Choroid plexus epithelial cell (primary cell): ENCODE measurements around the gene TFR2.

Experiments
- DNase-seq: peaks from one replicate; pipeline ENCODE4 v3.0.0-alpha.2; 2010; ENCODE audit warnings: low read depth
- H3K4me3 ChIP-seq: 2 replicates; pipeline ENCODE4 v1.5.1; 2011; ENCODE audit warnings: low read depth, mild to moderate bottlenecking, control low read depth, low read length, moderate library complexity
- TF ChIP-seq, protein P1 (sequence below): conservative IDR thresholded peaks from 2 replicates; pipeline ENCODE4 v1.5.1; 2011; ENCODE audit warnings: low read depth, mild to moderate bottlenecking, control low read depth, inconsistent platforms, low read length, moderate library complexity

Gene TFR2

DNA sequence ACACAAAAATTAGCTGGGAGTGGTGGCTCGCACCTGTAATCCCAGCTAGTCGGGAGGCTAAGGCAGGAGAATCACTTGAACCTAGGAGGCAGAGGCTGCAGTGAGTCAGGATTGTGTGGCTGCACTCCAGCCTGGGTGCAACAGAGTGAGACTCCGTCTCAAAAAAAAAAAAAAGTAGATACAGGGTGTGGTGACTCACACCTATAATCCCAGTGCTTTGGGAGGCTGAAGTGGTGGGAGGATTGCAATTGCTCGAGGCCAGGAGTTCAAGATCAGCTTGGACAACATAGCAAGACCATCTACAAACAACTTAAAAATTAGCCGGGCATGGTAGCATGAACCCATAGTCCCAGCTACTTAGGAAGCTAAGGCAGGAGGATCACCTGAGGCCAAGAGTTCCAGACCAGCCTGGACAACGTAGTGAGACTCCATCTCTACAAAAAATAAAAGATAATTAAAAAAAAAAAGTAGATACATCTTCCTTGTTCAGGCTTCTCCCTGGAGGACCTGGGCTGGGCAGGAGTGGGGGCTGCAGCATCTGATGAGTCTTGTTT, 27.0 kb downstream of the TFR2 start:
- TF ChIP-seq, protein P1, sequence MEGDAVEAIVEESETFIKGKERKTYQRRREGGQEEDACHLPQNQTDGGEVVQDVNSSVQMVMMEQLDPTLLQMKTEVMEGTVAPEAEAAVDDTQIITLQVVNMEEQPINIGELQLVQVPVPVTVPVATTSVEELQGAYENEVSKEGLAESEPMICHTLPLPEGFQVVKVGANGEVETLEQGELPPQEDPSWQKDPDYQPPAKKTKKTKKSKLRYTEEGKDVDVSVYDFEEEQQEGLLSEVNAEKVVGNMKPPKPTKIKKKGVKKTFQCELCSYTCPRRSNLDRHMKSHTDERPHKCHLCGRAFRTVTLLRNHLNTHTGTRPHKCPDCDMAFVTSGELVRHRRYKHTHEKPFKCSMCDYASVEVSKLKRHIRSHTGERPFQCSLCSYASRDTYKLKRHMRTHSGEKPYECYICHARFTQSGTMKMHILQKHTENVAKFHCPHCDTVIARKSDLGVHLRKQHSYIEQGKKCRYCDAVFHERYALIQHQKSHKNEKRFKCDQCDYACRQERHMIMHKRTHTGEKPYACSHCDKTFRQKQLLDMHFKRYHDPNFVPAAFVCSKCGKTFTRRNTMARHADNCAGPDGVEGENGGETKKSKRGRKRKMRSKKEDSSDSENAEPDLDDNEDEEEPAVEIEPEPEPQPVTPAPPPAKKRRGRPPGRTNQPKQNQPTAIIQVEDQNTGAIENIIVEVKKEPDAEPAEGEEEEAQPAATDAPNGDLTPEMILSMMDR: no peak
- no peak for DNase-seq
- no peak overlapping the region for H3K4me3 ChIP-seq

DNA sequence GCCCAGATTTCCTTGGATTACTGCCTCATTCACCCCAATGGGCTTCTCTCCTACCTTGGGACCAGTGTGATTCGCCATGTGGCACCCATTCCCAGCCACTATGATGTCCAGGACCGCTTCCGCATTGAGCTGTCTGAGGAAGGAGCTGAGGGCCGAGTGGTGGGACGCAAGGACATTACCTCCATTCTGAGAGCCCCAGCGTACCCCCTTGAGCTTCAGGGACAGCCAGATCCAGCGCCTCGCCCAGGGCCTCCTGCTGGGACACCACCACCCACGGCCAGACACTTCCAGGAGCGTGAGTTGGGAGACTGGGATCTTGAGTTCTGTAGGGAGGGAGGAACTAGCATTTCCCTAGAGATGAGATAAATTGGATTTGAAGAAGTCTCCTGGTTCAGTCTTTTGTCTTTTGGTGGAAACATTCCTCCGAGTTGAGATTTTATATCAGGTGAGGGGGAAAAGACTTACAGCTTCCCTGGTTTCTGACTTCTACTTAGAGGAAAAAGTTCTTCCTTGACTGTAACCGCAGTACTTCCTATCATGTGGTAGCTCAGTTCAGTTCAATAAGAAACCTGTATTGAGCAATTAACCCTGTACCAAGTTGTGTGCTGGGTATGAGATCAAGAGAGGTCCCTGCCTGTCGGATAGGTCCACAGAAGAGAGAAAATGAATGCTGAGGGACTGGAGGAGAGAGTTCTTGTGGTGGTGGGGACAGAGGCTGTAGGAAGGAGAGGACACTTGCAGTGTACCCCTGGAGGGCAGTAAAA, 27.8 kb downstream of the TFR2 start:
- TF ChIP-seq, protein P1: no peak
- H3K4me3 ChIP-seq: peak overlapping the region; percentile 82
- DNase-seq: no peak

DNA sequence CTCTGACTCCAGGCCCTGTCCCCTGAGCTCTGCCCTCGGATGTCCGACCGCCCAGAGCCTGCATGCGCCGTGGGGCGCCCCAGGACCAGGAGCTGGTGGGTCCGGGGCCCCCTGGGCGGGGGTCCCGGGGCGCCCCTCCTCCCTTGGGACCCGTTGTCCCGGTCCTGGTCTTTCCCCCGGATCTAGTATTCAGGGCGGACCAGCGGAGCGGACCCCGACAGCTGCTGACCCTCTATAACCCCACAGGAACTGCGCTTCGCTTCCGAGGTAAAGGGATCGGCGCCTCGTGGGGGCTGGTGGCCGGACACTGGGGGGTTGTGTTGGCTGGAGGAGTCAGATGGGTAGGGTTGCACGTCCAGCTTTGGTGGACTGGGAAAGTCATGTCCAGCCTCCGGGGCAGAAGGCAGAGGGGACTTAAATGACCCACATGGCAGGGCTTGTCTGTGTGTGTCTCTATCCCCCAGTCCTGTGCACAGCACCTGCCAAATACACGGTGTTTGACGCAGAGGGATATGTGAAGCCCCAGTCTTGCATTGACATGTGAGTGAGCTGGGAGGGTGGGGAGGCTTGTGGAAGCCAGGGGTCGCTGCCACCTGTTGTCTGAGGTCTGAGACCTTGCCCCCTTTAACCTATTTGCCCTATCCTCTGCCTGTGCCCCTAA, 28.5 kb downstream of the TFR2 start:
- TF ChIP-seq, protein P1: peak; percentile 8
- no peak for DNase-seq
- H3K4me3 ChIP-seq: peak overlapping the region; percentile 82

DNA sequence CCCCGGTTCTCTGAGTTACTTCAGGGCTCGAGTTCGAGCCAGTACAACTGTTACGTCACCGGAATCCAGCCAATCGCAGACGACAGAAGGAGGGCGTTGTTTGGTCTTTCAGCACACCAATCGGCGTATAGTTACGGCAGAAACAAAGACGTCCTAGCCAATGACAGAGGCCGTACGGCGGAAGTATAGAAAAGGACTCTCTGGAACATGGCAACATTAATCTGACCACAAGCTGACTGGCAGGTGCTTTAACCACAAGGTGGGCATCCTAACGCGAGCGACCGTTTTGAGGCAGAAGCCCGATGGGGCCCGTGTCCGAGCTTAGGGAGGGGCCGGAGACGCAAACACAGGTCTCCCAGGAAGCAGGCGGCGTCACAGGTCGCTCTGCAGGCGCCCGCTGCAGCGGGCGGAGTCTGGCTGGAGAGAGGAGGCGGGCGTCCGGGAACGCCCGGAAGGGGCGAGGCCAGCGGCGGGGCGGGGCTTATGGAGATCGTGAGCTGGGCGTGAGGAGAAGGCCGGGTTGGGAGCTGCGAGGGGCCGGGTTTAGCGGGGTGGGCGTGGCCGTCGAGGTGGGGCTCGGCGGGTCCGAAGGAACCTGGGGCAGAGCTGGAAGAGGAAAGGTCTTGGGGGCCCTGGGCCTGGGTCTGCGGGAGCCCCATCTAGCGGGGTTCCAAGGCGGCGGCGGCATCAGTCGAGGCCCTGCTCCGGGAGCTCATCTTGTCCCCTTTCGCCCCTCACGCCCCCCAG, 29.2 kb downstream of the TFR2 start, which contains the start of gene MOSPD3:
MOSPD3 (plus strand) TSS at position 558 of the 747 bp plus-strand sequence. CDS start 252 bp downstream, outside the sequence.
- TF ChIP-seq, protein P1: no peak
- peak; percentile 100 for DNase-seq
- peak within 1 kb of the TSS; percentile 82 for H3K4me3 ChIP-seq

DNA sequence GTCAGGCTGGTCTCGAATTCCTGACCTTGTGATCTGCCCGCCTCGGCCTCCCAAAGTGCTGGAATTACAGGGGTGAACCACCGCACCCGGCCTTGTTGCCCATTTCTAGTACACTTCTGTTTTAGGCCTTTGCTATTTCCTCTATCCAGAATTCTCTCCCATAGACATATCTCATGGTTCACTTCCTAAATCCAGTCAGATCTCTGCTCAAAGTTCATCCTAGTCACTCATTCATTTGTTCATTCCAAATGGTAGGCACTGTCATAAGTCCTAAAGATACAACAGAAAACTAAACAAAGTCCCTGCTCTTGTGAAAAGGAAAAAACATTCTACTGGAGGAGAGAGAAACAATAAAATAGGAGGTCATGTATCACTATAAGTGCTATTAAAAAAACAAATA, 31.4 kb downstream of the TFR2 start:
- TF ChIP-seq, protein P1: no peak
- no peak overlapping the region for H3K4me3 ChIP-seq
- DNase-seq: no peak

DNA sequence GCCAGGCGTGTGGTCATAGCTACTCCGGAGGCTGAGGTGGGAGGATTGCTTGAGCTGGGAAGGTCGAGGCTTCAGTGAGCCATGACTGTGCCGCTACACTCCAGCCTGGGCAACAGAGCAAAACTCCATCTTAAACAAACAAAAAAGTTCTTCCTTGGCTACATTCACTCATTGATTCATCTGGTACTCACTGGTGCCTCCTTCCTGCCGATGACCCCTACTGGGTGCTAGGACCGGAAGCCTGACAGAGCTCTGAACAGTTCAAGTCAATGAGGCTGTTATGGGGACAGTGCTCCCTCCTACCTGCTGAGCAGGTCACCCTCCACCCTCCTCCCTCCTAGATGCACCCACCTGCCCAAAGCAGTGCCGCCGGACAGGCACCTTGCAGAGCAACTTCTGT, 34.2 kb downstream of the TFR2 start:
- H3K4me3 ChIP-seq: no peak overlapping the region
- TF ChIP-seq, protein P1: no peak
- DNase-seq: no peak
